OCI-LY3 (cell line): Measurements from ENCODE around the gene OSTN.

ENCODE experiments used
- H2AFZ ChIP-seq: fragments of 200-600, 300-600 bp; shearing (Covaris generic); 2 replicates; pipeline ENCODE4 v1.6.0; 2014; ENCODE audit warnings: antibody characterized with exemption, low read depth, low read length
- H3K27ac ChIP-seq: fragments of 200-600, 300-600 bp; sonication (generic); 2 replicates; pipeline ENCODE4 v1.5.1; 2014; ENCODE audit warnings: mild to moderate bottlenecking, low read length, moderate library complexity, mixed read lengths
- H3K27me3 ChIP-seq: fragments of 200-600, 300-600 bp; sonication (generic); 2 replicates; pipeline ENCODE4 v1.6.1; 2014; ENCODE audit warnings: low read depth, low read length, mixed read lengths
- H3K36me3 ChIP-seq: fragments of 200-600, 300-600 bp; sonication (generic); replicated peaks from 2 replicates; pipeline ENCODE3; 2014; ENCODE audit warnings: low read depth, low read length, mixed read lengths
- H3K4me1 ChIP-seq: fragments of 300-600, 200-600 bp; sonication (generic); 2 replicates; pipeline ENCODE4 v1.6.1; 2014; ENCODE audit warnings: low read length, mixed read lengths
- H3K4me2 ChIP-seq: fragments of 200-600, 300-600 bp; sonication (generic); 2 replicates; pipeline ENCODE4 v1.6.1; 2014; ENCODE audit warnings: low read length, mixed read lengths
- H3K4me3 ChIP-seq: fragments of 300-600, 200-600 bp; sonication (generic); 2 replicates; pipeline ENCODE4 v1.5.1; 2014; ENCODE audit warnings: antibody characterized with exemption, mild to moderate bottlenecking, low read length, moderate library complexity
- H3K79me2 ChIP-seq: fragments of 300-600, 200-600 bp; shearing (Covaris generic); 2 replicates; pipeline ENCODE4 v1.6.1; 2014; ENCODE audit warnings: mild to moderate bottlenecking, low read length, mixed read lengths
- H3K9ac ChIP-seq: fragments of 300-600, 200-600 bp; shearing (Covaris generic); 2 replicates; pipeline ENCODE4 v1.6.0; 2014; ENCODE audit warnings: mild to moderate bottlenecking, low read length, moderate library complexity
- H3K9me3 ChIP-seq: fragments of 200-600, 300-600 bp; shearing (Covaris generic); 2 replicates; pipeline ENCODE4 v1.6.1; 2014; ENCODE audit warnings: low read length, mixed read lengths; ENCODE audit not compliant: insufficient read depth
- H4K20me1 ChIP-seq: fragments of 200-600, 300-600 bp; sonication (generic); 2 replicates; pipeline ENCODE4 v1.6.1; 2016; ENCODE audit warnings: low read length, mixed read lengths; ENCODE audit not compliant: insufficient read depth
- CTCF ChIP-seq: fragments of 200-600, 300-600 bp; sonication (generic); IDR thresholded peaks from 2 replicates; pipeline ENCODE4 v1.5.1; 2014; ENCODE audit warnings: antibody characterized with exemption, low read length, low read depth
- EZH2phosphoT487 ChIP-seq: fragments of 200-600 bp; shearing (Covaris generic); IDR thresholded peaks from 2 replicates; pipeline ENCODE4 v1.6.1; 2018; ENCODE audit warnings: antibody characterized with exemption, mixed run types, low read depth

Gene OSTN

GRCh38 chr3:191237047-191237882, 38.2 kb downstream of the OSTN start:
- peak overlapping the region; percentile 55 for H3K4me2 ChIP-seq
- H3K79me2 ChIP-seq: no peaks in the 10 kb centered on the region
- no peak overlapping the region for H3K4me3 ChIP-seq
- no peak overlapping the region for H3K9ac ChIP-seq
- peak overlapping the region; percentile 14; the same call in 1 of the 2 replicates for H3K27ac ChIP-seq
- H3K27me3 ChIP-seq: no peaks in the 10 kb centered on the region
- H4K20me1 ChIP-seq: no peaks in the 10 kb centered on the region
- no peaks in the 10 kb centered on the region for H3K36me3 ChIP-seq
- no peak overlapping the region for H2AFZ ChIP-seq
- H3K4me1 ChIP-seq: peaks cover 49% of the 10 kb centered on the region
- H3K9me3 ChIP-seq: no peaks in the 10 kb centered on the region
- TF ChIP-seq CTCF: no peak
- TF ChIP-seq EZH2phosphoT487: no peak

GRCh38 chr3:191238321-191238817, 39.3 kb downstream of the OSTN start:
- H3K9ac ChIP-seq: no peak overlapping the region
- no peak overlapping the region for H2AFZ ChIP-seq
- no peak overlapping the region for H3K27ac ChIP-seq
- no peak overlapping the region for H3K4me2 ChIP-seq
- no peaks in the 10 kb centered on the region for H3K9me3 ChIP-seq
- H3K36me3 ChIP-seq: no peaks in the 10 kb centered on the region
- H3K4me1 ChIP-seq: peaks cover 49% of the 10 kb centered on the region
- no peak for TF ChIP-seq CTCF
- TF ChIP-seq EZH2phosphoT487: no peak
- no peaks in the 10 kb centered on the region for H3K79me2 ChIP-seq
- H3K4me3 ChIP-seq: no peak overlapping the region
- H4K20me1 ChIP-seq: no peaks in the 10 kb centered on the region
- no peaks in the 10 kb centered on the region for H3K27me3 ChIP-seq

- H3K9ac ChIP-seq: no peak overlapping the region
- no peaks in the 10 kb centered on the region for H4K20me1 ChIP-seq
- H2AFZ ChIP-seq: no peak overlapping the region
- no peaks in the 10 kb centered on the region for H3K9me3 ChIP-seq
- no peaks in the 10 kb centered on the region for H3K27me3 ChIP-seq
- H3K79me2 ChIP-seq: no peaks in the 10 kb centered on the region
- no peak overlapping the region for H3K27ac ChIP-seq
- H3K4me1 ChIP-seq: peaks cover 49% of the 10 kb centered on the region
- TF ChIP-seq CTCF: no peak
- no peak for TF ChIP-seq EZH2phosphoT487
- no peak overlapping the region for H3K4me2 ChIP-seq
- H3K36me3 ChIP-seq: no peaks in the 10 kb centered on the region
- no peak overlapping the region for H3K4me3 ChIP-seq
Observed at GRCh38 chr3:191239407-191240031, 40.5 kb downstream of the OSTN start.

- Histone ChIP-seq H4K20me1 (no peaks in the 10 kb centered on the region), H3K79me2 (no peaks in the 10 kb centered on the region), H3K27me3 (no peaks in the 10 kb centered on the region), H3K4me3 (no peak overlapping the region), H3K4me1 (peaks cover 49% of the 10 kb centered on the region), H3K9me3 (no peaks in the 10 kb centered on the region), H3K9ac (no peak overlapping the region), H3K4me2 (no peak overlapping the region), H3K27ac (no peak overlapping the region), H3K36me3 (no peaks in the 10 kb centered on the region), H2AFZ (no peak overlapping the region)
- TF ChIP-seq EZH2phosphoT487 (no peak), CTCF (no peak)
Observed at GRCh38 chr3:191240486-191240885, 41.4 kb downstream of the OSTN start.
